SK-N-SH treated with all-trans-retinoic acid at 6 μM for 48 hours (cell line): ENCODE measurements around the gene BRIX1.

ENCODE experiments used
- ATAC-seq: fragments of 200-7000 bp; cut with Tn5 transposase; 3 replicates; pipeline ENCODE4 v1.9.1; 2020; ENCODE audit warnings: mild to moderate bottlenecking, moderate library complexity
- ARNTL ChIP-seq: fragments of 450-650 bp; formaldehyde crosslinking; IDR thresholded peaks from 2 replicates; pipeline ENCODE4 v1.5.0; 2020; ENCODE audit warnings: low read depth, mild to moderate bottlenecking, moderate library complexity, borderline replicate concordance
- BACH2 ChIP-seq: fragments of 250-450 bp; sonication (Bioruptor Pico); IDR thresholded peaks from 2 replicates; pipeline ENCODE4 v1.9.0; 2021; ENCODE audit warnings: mild to moderate bottlenecking, borderline replicate concordance
- CREB5 ChIP-seq: fragments of 250-450 bp; sonication (Bioruptor Pico); IDR thresholded peaks from 2 replicates; pipeline ENCODE4 v1.5.1; 2020; ENCODE audit warnings: low read depth, mild to moderate bottlenecking, moderate library complexity
- CSDC2 ChIP-seq: fragments of 250-450 bp; sonication (Bioruptor Pico); IDR thresholded peaks from 2 replicates; pipeline ENCODE4 v1.5.0; 2020; ENCODE audit warnings: mild to moderate bottlenecking, moderate library complexity
- CSRNP3 ChIP-seq: fragments of 250-450 bp; sonication (Bioruptor Pico); IDR thresholded peaks from 2 replicates; pipeline ENCODE4 v1.5.1; 2021; ENCODE audit warnings: mild to moderate bottlenecking, moderate library complexity
- ESRRG ChIP-seq: fragments of 250-450 bp; sonication (Bioruptor Pico); IDR thresholded peaks from 2 replicates; pipeline ENCODE4 v1.6.1; 2021; ENCODE audit warnings: mild to moderate bottlenecking
- GLIS3 ChIP-seq: fragments of 250-450 bp; sonication (Bioruptor Pico); IDR thresholded peaks from 2 replicates; pipeline ENCODE4 v1.5.0; 2020; ENCODE audit warnings: mild to moderate bottlenecking, moderate library complexity
- ISL1 ChIP-seq: fragments of 250-450 bp; sonication (Bioruptor Pico); IDR thresholded peaks from 2 replicates; pipeline ENCODE4 v2.1.2; 2022; ENCODE audit warnings: mild to moderate bottlenecking, moderate library complexity
- OSR1 ChIP-seq: fragments of 250-450 bp; sonication (Bioruptor Pico); IDR thresholded peaks from 2 replicates; pipeline ENCODE4 v1.8.0; 2022; ENCODE audit warnings: moderate library complexity, mild to moderate bottlenecking, inconsistent platforms
- PATZ1 ChIP-seq: fragments of 250-450 bp; sonication (Bioruptor Pico); IDR thresholded peaks from 2 replicates; pipeline ENCODE4 v1.8.0; 2020; ENCODE audit warnings: mild to moderate bottlenecking, moderate library complexity, borderline replicate concordance
- POU6F1 ChIP-seq: fragments of 250-450 bp; sonication (Bioruptor Pico); IDR thresholded peaks from 2 replicates; pipeline ENCODE4 v1.8.0; 2021; ENCODE audit warnings: low read depth, mild to moderate bottlenecking, moderate library complexity, borderline replicate concordance
- RARB ChIP-seq: fragments of 250-450 bp; sonication (Bioruptor Pico); IDR thresholded peaks from 2 replicates; pipeline ENCODE4 v1.8.0; 2021; ENCODE audit warnings: mild to moderate bottlenecking, moderate library complexity
- SNAI2 ChIP-seq: fragments of 250-450 bp; sonication (Bioruptor Pico); IDR thresholded peaks from 2 replicates; pipeline ENCODE4 v1.5.0; 2020; ENCODE audit warnings: mild to moderate bottlenecking, moderate library complexity
- TCF4 ChIP-seq: fragments of 250-450 bp; sonication (Bioruptor Pico); IDR thresholded peaks from 2 replicates; pipeline ENCODE4 v1.8.0; 2021; ENCODE audit warnings: mild to moderate bottlenecking, moderate library complexity, borderline replicate concordance
- TOX ChIP-seq: fragments of 250-450 bp; sonication (Bioruptor Pico); IDR thresholded peaks from 2 replicates; pipeline ENCODE4 v1.8.0; 2021; ENCODE audit warnings: mild to moderate bottlenecking, moderate library complexity, borderline replicate concordance
- TSHZ2 ChIP-seq: fragments of 250-450 bp; sonication (Bioruptor Pico); IDR thresholded peaks from 2 replicates; pipeline ENCODE4 v1.5.0; 2020; ENCODE audit warnings: mild to moderate bottlenecking, moderate library complexity
- ZC3H10 ChIP-seq: fragments of 250-450 bp; sonication (Bioruptor Pico); IDR thresholded peaks from 2 replicates; pipeline ENCODE4 v1.5.1; 2021; ENCODE audit warnings: mild to moderate bottlenecking, moderate library complexity
- ZFP30 ChIP-seq: fragments of 450-650 bp; formaldehyde crosslinking; IDR thresholded peaks from 2 replicates; pipeline ENCODE4 v1.5.0; 2022; ENCODE audit warnings: mild to moderate bottlenecking, moderate library complexity
- ZNF565 ChIP-seq: fragments of 450-650 bp; formaldehyde crosslinking; conservative IDR thresholded peaks from 2 replicates; pipeline ENCODE4 v1.5.0; 2020; ENCODE audit warnings: low read depth, mild to moderate bottlenecking, moderate library complexity
- ZNF70 ChIP-seq: fragments of 450-650 bp; formaldehyde crosslinking; IDR thresholded peaks from 2 replicates; pipeline ENCODE4 v1.5.0; 2020; ENCODE audit warnings: mild to moderate bottlenecking, moderate library complexity
- ZNF8 ChIP-seq: fragments of 450-650 bp; formaldehyde crosslinking; IDR thresholded peaks from 2 replicates; pipeline ENCODE4 v1.5.0; 2020; ENCODE audit warnings: mild to moderate bottlenecking, moderate library complexity

The BRIX1 gene

GRCh38 chr5:34941936-34942335 is 26.4 kb downstream of the BRIX1 start:
- no peak for ATAC-seq
- TF ChIP-seq ZNF8 (CRISPR knock-in tag) (no peak), ARNTL (CRISPR knock-in tag) (no peak), ZNF565 (CRISPR knock-in tag) (no peak), RARB (no peak), BACH2 (no peak), CSRNP3 (no peak), TSHZ2 (CRISPR knock-in tag) (no peak)

GRCh38 chr5:34944044-34944443 is 28.5 kb downstream of the BRIX1 start:
- ATAC-seq, result no peak
- TF ChIP-seq POU6F1, result no peak
- no peak for TF ChIP-seq ZNF70 (CRISPR knock-in tag)
- TF ChIP-seq OSR1 (CRISPR knock-in tag), result no peak
- TF ChIP-seq ESRRG (CRISPR knock-in tag), result no peak
- no peak for TF ChIP-seq TCF4 (CRISPR knock-in tag)
- TF ChIP-seq SNAI2 (CRISPR knock-in tag), result no peak
- no peak for TF ChIP-seq RARB
- TF ChIP-seq PATZ1, result no peak
- TF ChIP-seq TOX (CRISPR knock-in tag), result no peak

GRCh38 chr5:34944460-34945047 is 29.0 kb downstream of the BRIX1 start:
- no peak for ATAC-seq
- TF ChIP-seq TSHZ2 (CRISPR knock-in tag) (no peak), ZFP30 (CRISPR knock-in tag) (no peak), OSR1 (CRISPR knock-in tag) (no peak), CSDC2 (CRISPR knock-in tag) (no peak), RARB (no peak), POU6F1 (no peak), TOX (CRISPR knock-in tag) (no peak), ESRRG (CRISPR knock-in tag) (no peak), ISL1 (no peak), GLIS3 (CRISPR knock-in tag) (no peak), ZC3H10 (CRISPR knock-in tag) (no peak), ZNF70 (CRISPR knock-in tag) (no peak), TCF4 (CRISPR knock-in tag) (no peak), ZNF8 (CRISPR knock-in tag) (no peak), CREB5 (CRISPR knock-in tag) (no peak), SNAI2 (CRISPR knock-in tag) (no peak)
